ENCODE data around the gene PSMC5.

DNA sequence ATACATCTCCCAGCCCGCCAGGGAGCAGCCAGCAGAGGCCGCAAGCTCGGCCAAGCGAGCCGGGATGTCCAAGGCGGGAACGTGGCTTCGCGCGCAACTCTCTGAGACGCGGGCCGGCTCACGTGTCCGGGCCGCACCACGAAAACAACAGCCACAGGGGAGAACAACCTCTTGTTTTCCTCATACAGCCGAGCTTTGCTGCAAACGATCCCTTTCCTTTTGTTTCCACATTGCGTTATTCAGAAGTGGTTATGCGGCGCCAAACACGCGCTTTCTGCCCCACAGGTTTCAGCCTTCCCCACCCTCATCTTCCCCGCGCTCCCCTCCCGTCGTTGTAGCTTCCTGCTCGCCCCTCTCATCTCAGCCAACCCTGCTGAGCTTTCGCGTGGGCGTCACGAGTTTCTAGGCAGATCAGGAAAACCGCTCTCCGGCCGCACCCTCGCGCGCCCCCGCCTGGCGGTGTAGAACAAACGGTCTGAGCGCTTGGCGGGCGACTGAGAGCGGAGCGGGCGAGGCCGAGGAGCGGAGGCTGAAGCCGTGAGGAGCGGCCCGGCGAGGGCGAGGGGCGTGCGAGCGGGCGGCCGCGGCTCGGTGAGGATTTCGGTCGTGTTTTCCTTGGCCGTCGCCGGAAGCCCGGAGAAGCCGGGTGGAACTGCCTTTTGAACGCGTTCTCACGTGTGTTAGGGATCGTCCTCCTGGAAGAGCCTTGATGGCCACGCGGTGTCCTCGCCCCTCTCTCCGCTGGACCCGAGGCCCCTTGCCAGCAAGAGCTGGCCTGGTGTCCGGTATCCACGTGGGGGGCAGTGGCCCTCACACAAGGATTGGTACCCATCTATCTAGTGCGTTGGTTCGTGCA lies 21.8 kb downstream of the PSMC5 start:
- TF ChIP-seq CTCF (IDR thresholded peaks at IDR 0.05) (peak; percentile 54 to 84 (median 66)), POLR2A (IDR thresholded peaks at IDR 0.05) (no peak)

Measured in adrenal gland (tissue), 5 donors.